GM10266 (cell line): Measurements from ENCODE around the gene NLK.
"Not testable (repeated sequence)": the region's sequence is repeated elsewhere in the genome, so short reads cannot be mapped to it uniquely, and the experiment has no call there.

ENCODE experiments used
- DNase-seq: peaks from one replicate; pipeline ENCODE4 v3.0.0; 2012; ENCODE audit errors: extremely low spot score
- CTCF ChIP-seq: IDR thresholded peaks from 2 replicates; pipeline ENCODE4 v1.5.1; 2012; ENCODE audit warnings: mild to moderate bottlenecking, low read depth; ENCODE audit not compliant: control insufficient read depth, insufficient read depth; ENCODE audit errors: missing control alignments

Gene NLK

DNA sequence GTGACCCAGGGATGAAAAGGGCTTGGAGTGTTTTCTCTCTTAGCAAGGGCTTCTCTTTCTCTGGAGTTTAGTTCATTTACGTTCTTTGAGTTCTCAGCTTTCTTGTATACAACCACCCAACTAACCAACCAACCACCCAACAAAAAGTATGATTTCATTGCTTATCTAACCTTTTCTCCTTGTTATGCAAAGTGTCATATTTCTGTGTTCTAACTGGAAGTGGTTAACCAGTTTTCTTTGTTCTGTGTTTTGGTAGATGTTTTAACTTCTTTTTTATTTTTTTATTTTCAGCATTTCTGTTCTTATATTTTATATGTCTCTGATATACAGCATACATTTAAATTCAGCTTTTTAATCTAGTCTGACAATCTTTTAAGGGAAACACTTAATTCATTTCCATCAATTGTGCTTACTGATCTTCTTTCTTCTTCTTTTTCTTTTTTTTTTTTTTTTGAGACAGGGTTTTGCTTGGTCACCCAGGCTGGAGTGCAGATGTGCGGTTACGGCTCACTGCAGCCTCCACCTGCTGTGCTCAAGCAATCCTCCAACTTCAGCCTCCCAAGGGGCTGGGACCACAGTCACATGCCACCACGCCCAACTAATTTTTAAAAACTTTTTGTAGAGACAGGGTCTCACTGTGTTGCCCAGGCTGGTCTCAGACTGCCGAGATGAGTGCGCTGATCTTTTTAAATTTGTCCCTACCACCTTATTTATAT is 29.6 kb downstream of the NLK start:
- TF ChIP-seq CTCF, result no peak
- DNase-seq, result no peak

DNA sequence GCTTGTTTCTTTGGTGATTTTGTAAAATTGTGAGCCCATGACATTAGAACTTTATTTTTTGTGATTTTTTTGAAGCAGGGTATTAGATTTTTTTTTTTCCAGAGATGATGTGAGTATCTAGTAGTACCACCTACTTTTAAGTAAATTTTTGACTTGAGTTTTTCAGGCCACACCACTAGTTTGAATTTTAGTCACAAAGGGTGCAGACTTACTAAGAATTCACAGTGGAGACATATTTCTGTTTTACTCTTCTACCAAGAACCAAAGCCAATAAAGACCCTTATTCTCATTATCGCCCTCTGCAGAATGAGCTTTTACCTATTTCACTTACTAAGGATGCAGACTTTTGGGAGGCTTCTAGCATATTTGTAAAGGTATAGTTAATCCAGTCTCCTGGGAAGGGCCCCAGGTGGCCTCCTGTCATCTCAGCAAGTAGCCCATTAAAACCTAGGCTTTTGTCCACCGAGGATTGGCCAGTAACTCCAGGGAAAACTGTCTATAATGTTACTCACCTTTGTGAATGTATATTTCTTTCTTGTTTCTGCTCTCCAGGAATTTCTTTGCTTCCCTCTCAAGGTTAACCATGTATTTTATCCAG is 30.6 kb downstream of the NLK start:
- no peak for DNase-seq
- TF ChIP-seq CTCF, result no peak

- no peak for TF ChIP-seq CTCF
- DNase-seq, result no peak
Measured at GRCh38 chr17:28074010-28074409, 31.5 kb downstream of the NLK start.

DNA sequence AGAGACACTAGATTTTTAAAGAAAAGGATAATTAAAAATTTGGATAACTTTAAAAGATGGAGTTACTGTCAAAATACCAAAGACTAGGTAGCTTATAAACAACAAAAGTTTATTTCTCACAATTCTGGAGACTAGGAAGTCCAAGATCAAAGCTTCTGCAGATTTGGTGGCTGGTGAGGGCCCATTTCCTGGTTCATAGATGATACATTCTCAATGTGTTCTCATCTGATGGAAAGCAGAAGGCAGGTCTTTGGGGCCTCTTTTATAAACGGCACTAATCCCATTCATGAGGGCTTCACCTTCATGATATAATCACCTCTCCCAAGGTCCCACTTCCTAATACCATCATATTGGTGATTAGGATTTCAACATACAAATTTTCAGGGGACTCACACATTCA is 33.7 kb downstream of the NLK start:
- no peak for DNase-seq
- TF ChIP-seq CTCF, result no peak

GRCh38 chr17:28077140-28077539 is 34.7 kb downstream of the NLK start:
- DNase-seq, result not testable (repeated sequence)

- no peak for DNase-seq
- TF ChIP-seq CTCF, result no peak
Measured at GRCh38 chr17:28078341-28079229, 36.1 kb downstream of the NLK start.

GRCh38 chr17:28081467-28081866 is 39.0 kb downstream of the NLK start:
- TF ChIP-seq CTCF, result no peak
- no peak for DNase-seq
